ENCODE results near the gene HRH1.

- TF ChIP-seq, protein P1, sequence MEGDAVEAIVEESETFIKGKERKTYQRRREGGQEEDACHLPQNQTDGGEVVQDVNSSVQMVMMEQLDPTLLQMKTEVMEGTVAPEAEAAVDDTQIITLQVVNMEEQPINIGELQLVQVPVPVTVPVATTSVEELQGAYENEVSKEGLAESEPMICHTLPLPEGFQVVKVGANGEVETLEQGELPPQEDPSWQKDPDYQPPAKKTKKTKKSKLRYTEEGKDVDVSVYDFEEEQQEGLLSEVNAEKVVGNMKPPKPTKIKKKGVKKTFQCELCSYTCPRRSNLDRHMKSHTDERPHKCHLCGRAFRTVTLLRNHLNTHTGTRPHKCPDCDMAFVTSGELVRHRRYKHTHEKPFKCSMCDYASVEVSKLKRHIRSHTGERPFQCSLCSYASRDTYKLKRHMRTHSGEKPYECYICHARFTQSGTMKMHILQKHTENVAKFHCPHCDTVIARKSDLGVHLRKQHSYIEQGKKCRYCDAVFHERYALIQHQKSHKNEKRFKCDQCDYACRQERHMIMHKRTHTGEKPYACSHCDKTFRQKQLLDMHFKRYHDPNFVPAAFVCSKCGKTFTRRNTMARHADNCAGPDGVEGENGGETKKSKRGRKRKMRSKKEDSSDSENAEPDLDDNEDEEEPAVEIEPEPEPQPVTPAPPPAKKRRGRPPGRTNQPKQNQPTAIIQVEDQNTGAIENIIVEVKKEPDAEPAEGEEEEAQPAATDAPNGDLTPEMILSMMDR (IDR thresholded peaks at IDR 0.05): no peak
- TF ChIP-seq EP300 (IDR thresholded peaks at IDR 0.05): no peak
- no peak for TF ChIP-seq POLR2A (IDR thresholded peaks at IDR 0.05; ENCODE audit: low read depth)
- TF ChIP-seq POLR2AphosphoS5 (IDR thresholded peaks at IDR 0.05): no peak
Observed at GRCh38 chr3:11258958-11259357, 104.7 kb downstream of the HRH1 start.

Data from esophagus muscularis mucosa (tissue), 4 donors.